Measurements from ENCODE around the gene SUMF1.

The SUMF1 gene

DNA sequence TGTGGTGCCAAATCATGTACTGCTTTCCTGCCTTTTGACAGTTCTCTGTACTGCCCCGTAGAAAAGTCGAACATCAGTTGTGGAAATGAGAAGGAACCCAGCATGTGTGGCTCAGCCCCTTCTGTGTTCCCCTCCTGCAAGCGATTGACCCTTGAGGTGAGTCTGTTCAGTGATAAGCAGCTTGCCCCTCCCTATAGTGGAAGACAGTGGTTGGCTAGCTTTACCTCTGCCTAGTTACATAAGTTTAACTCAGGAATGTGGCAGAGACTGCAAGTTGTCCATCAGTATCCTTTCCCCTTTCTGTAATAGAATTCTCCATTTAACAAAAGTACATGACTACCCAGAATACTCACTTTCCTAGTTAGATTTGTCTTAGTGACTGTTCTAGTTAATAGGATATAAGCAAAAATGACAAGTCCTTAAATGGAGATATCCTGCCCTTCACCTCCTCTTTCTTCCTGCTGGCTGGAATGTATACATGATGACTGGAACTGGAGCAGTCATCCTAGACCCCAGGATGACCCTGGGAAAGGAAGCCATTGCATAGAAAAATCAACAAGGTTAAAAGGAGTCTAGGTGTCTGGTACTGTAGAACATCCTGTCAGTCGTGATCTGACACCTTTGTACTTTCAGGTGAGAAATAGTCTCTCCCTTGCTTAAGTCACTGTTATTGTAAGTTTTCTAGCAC, 153.3 kb downstream of the SUMF1 start:
- TF ChIP-seq, protein P1, sequence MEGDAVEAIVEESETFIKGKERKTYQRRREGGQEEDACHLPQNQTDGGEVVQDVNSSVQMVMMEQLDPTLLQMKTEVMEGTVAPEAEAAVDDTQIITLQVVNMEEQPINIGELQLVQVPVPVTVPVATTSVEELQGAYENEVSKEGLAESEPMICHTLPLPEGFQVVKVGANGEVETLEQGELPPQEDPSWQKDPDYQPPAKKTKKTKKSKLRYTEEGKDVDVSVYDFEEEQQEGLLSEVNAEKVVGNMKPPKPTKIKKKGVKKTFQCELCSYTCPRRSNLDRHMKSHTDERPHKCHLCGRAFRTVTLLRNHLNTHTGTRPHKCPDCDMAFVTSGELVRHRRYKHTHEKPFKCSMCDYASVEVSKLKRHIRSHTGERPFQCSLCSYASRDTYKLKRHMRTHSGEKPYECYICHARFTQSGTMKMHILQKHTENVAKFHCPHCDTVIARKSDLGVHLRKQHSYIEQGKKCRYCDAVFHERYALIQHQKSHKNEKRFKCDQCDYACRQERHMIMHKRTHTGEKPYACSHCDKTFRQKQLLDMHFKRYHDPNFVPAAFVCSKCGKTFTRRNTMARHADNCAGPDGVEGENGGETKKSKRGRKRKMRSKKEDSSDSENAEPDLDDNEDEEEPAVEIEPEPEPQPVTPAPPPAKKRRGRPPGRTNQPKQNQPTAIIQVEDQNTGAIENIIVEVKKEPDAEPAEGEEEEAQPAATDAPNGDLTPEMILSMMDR (IDR thresholded peaks at IDR 0.05; ENCODE audit: insufficient read depth, low read length, missing control alignments) = no peak
- POLR2A ChIA-PET = no interaction called here
- no peak for DNase-seq (ENCODE audit: low read depth, low spot score)
- no peak overlapping the region for H3K4me3 ChIP-seq (ENCODE audit: low read depth, low read length)
- CTCF ChIA-PET = interaction anchor here (1.6 to 2.5 kb wide), 4 partner anchors 7 to 1113 kb away, joined by 4 to 10 read pairs (median 5); no protein-coding TSS in a partner anchor

DNA sequence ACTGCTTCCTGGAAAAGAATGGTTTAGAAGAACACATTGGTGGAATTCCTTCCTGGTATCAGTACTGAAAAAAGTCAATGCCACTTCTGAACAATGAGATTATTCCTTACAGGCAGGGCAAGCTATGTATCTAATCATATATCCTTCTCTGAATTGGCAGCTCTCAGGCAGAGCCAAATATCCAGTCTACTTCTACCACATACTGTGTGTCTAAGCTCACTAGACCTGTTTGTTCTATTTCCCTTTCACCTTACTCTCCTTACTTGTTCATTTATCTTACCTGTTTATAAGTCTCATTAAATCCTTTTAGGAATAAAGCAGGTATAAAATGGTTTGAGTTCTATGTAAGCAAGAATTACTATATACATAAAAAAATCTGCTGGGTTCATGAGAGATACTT, 155.6 kb downstream of the SUMF1 start:
- CTCF ChIA-PET = interaction anchor here (1.2 to 1.9 kb wide), 3 partner anchors 39 to 322 kb away, joined by 3 to 7 read pairs (median 4); no protein-coding TSS in a partner anchor

More for the DNA sequence above, 155.6 kb downstream of the SUMF1 start:
- POLR2A ChIA-PET = no interaction called here
- DNase-seq (ENCODE audit: low read depth, low spot score) = no peak
- TF ChIP-seq, protein P1 (IDR thresholded peaks at IDR 0.05; ENCODE audit: insufficient read depth, low read length, missing control alignments) = no peak
- H3K4me3 ChIP-seq (ENCODE audit: low read depth, low read length) = no peak overlapping the region
